GM12875 (cell line): ENCODE measurements around the gene MARCHF7.
"Not testable (repeated sequence)": the region's sequence is repeated elsewhere in the genome, so short reads cannot be mapped to it uniquely, and the experiment has no call there.

ENCODE experiments used
- H3K4me3 ChIP-seq: one replicate; pipeline ENCODE4 v1.5.1; 2011; ENCODE audit warnings: low read depth, low read length, control low read depth
- TF ChIP-seq, protein P1 (sequence below): IDR thresholded peaks from 2 replicates; pipeline ENCODE4 v1.5.1; 2011; ENCODE audit warnings: low read depth, mild to moderate bottlenecking, control low read depth, inconsistent platforms, low read length, moderate library complexity, borderline replicate concordance; ENCODE audit not compliant: insufficient read depth

The MARCHF7 gene

GRCh38 chr2:159720676-159721075 lies 8.4 kb downstream of the MARCHF7 start:
- TF ChIP-seq, protein P1, sequence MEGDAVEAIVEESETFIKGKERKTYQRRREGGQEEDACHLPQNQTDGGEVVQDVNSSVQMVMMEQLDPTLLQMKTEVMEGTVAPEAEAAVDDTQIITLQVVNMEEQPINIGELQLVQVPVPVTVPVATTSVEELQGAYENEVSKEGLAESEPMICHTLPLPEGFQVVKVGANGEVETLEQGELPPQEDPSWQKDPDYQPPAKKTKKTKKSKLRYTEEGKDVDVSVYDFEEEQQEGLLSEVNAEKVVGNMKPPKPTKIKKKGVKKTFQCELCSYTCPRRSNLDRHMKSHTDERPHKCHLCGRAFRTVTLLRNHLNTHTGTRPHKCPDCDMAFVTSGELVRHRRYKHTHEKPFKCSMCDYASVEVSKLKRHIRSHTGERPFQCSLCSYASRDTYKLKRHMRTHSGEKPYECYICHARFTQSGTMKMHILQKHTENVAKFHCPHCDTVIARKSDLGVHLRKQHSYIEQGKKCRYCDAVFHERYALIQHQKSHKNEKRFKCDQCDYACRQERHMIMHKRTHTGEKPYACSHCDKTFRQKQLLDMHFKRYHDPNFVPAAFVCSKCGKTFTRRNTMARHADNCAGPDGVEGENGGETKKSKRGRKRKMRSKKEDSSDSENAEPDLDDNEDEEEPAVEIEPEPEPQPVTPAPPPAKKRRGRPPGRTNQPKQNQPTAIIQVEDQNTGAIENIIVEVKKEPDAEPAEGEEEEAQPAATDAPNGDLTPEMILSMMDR: no peak
- H3K4me3 ChIP-seq: no peak overlapping the region

GRCh38 chr2:159722580-159722979 lies 10.3 kb downstream of the MARCHF7 start:
- no peak overlapping the region for H3K4me3 ChIP-seq
- TF ChIP-seq, protein P1: no peak

DNA sequence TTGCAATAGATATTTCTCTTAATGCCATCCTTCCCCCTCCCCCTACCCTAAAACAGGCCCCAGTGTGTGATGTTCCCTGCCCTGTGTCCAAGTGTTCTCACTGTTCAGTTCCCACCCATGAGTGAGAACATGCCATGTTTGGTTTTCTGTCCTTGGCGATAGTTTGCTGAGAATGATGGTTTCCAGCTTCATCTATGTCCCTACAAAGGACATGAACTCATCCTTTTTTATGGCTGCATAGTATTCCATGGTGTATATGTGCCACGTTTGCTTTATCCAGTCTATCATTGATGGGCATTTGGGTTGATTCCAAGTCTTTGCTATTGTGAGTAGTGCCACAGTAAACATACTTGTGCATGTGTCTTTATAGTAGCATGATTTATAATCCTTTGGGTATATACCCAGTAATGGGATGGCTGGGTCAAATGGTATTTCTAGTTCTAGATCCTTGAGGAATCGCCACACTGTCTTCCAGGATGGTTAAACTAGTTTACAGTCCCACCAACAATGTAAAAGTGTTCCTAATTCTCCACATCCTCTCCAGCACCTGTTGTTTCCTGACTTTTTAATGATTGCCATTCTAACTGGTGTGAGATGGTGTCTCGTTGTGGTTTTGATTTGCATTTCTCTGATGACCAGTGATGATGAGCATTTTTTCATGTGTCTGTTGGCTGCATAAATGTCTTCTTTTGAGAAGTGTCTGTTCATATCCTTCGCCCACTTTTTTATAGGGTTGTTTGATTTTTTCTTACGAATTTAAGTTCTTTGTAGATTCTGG lies 12.7 kb downstream of the MARCHF7 start:
- not testable (repeated sequence) for H3K4me3 ChIP-seq

- no peak overlapping the region for H3K4me3 ChIP-seq
- TF ChIP-seq, protein P1: no peak
These were observed 13.4 kb downstream of the MARCHF7 start for GRCh38 chr2:159725713-159726112.

GRCh38 chr2:159728629-159729028 lies 16.3 kb downstream of the MARCHF7 start:
- TF ChIP-seq, protein P1: no peak
- no peak overlapping the region for H3K4me3 ChIP-seq

GRCh38 chr2:159735648-159736047 lies 23.3 kb downstream of the MARCHF7 start:
- TF ChIP-seq, protein P1: no peak
- no peak overlapping the region for H3K4me3 ChIP-seq

GRCh38 chr2:159736048-159736447 lies 23.7 kb downstream of the MARCHF7 start:
- no peak overlapping the region for H3K4me3 ChIP-seq

More at GRCh38 chr2:159736048-159736447, 23.7 kb downstream of the MARCHF7 start:
- TF ChIP-seq, protein P1: no peak
